ENCODE data around the gene ZDHHC14. TPM values are rescaled to one million over a fixed set of nuclear protein-coding genes. Genes with fewer than 3 reads are reported as not detected.

Gene ZDHHC14
- total and polyA plus RNA-seq, 2 experiments from 2014 or later: 3.0 to 7.4 TPM

- no peaks in the 10 kb centered on the region; the same call in 2 of the 3 replicates for H3K9me3 Mint-ChIP-seq
- peaks cover 14% of the 10 kb centered on the region for H3F3A ChIP-seq (replicated peaks; ENCODE audit: low read depth)
- no peak overlapping the region for H3K4me3 ChIP-seq
- no peaks in the 10 kb centered on the region for H3K36me3 ChIP-seq (ENCODE audit: insufficient read depth)
- no peak overlapping the region for H2AFZ ChIP-seq
- TF ChIP-seq STAT1 (IDR thresholded peaks at IDR 0.05; ENCODE audit: unreplicated experiment): no peak
- peaks cover 7% of the 10 kb centered on the region for H3K27me3 Mint-ChIP-seq (ENCODE audit: insufficient read depth, low read depth, poor library complexity)
- H4K20me1 ChIP-seq (replicated peaks; ENCODE audit: insufficient read depth): no peaks in the 10 kb centered on the region
- ATAC-seq (no peak), DNase-seq (ENCODE audit: low spot score) (no peak)
- no peak overlapping the region for H3K27ac Mint-ChIP-seq
- no peaks in the 10 kb centered on the region for H3K79me2 ChIP-seq (replicated peaks; ENCODE audit: insufficient read depth)
- no peaks in the 10 kb centered on the region; the same call in 2 of the 3 replicates for H3K36me3 Mint-ChIP-seq (ENCODE audit: low read depth)
- H3K4me2 ChIP-seq: no peak overlapping the region; the same call in 1 of the 2 replicates
- peaks cover 66% of the 10 kb centered on the region for H3K4me1 Mint-ChIP-seq
- H3K4me1 ChIP-seq (ENCODE audit: insufficient read depth): peaks cover 42% of the 10 kb centered on the region
- H3K27me3 ChIP-seq (ENCODE audit: insufficient read depth): no peaks in the 10 kb centered on the region
- no peak overlapping the region for H3K27ac ChIP-seq (ENCODE audit: low read depth)
- H3K9me2 ChIP-seq (ENCODE audit: insufficient read depth): peaks cover 8% of the 10 kb centered on the region
- no peak overlapping the region for H3K4me3 Mint-ChIP-seq
Measured at GRCh38 chr6:157554747-157555146, 173.8 kb downstream of the ZDHHC14 start.

DNA sequence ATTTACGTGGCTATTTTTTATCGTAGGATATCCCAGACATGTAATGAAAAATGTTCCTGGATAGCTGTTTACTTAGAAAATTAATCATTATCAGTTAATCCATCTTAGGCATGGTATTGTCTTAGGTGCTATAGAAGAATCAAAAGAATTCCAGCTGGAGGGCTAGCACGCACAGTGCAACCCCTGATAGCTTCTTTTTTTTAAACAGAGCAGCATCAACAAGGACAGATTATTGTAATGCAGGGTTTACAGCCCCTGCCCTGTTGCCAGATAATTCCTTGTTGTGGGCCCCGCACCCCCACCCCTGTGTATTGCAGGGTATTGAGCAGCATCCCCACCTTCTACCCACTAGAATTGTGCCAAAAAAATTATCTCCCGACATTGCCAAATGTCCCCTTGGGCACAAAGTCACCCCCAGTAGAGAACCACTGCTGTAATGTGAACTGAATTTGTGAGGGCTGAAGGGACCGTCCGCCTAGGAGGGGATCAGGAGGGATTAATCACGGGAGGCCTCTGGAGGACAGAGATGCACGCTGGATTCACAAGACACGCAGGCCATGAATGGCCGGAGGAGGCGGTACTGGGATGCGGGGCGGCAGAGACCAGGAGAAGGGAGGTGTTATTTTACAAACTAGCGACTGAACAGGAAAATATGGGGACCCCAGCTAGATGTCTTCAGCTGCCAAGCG is 174.6 kb downstream of the ZDHHC14 start:
- H3K4me3 Mint-ChIP-seq: no peak overlapping the region
- H3K27me3 Mint-ChIP-seq (ENCODE audit: insufficient read depth, low read depth, poor library complexity): peaks cover 6% of the 10 kb centered on the region
- Histone ChIP-seq H3K9me2 (ENCODE audit: insufficient read depth) (peaks cover 7% of the 10 kb centered on the region), H3K79me2 (replicated peaks; ENCODE audit: insufficient read depth) (no peaks in the 10 kb centered on the region), H3K27me3 (ENCODE audit: insufficient read depth) (no peaks in the 10 kb centered on the region), H3K4me3 (no peak overlapping the region), H2AFZ (peak overlapping the region; percentile 66; the same call in 1 of the 2 replicates), H3K4me1 (ENCODE audit: insufficient read depth) (peaks cover 42% of the 10 kb centered on the region), H3K4me2 (no peak overlapping the region), H4K20me1 (replicated peaks; ENCODE audit: insufficient read depth) (no peaks in the 10 kb centered on the region), H3K36me3 (ENCODE audit: insufficient read depth) (no peaks in the 10 kb centered on the region), H3K27ac (ENCODE audit: low read depth) (no peak overlapping the region), H3F3A (replicated peaks; ENCODE audit: low read depth) (peaks cover 14% of the 10 kb centered on the region)
- peak overlapping the region; percentile 11; the same call in 1 of the 2 replicates for H3K27ac Mint-ChIP-seq
- ATAC-seq: no peak
- no peaks in the 10 kb centered on the region; the same call in 2 of the 3 replicates for H3K9me3 Mint-ChIP-seq
- peaks cover 64% of the 10 kb centered on the region for H3K4me1 Mint-ChIP-seq
- DNase-seq (ENCODE audit: low spot score): no peak
- H3K36me3 Mint-ChIP-seq (ENCODE audit: low read depth): no peaks in the 10 kb centered on the region; the same call in 2 of the 3 replicates
- TF ChIP-seq NANOG (IDR thresholded peaks at IDR 0.05; ENCODE audit: borderline replicate concordance) (no peak), CREB1 (CRISPR knock-in tag; IDR thresholded peaks at IDR 0.05; ENCODE audit: low read depth) (no peak), CTCF (conservative IDR thresholded peaks at IDR 0.05; ENCODE audit: low read depth in 2 of 2) (no peak), STAT1 (IDR thresholded peaks at IDR 0.05; ENCODE audit: unreplicated experiment) (no peak)
- TF ChIP-seq, protein P1, sequence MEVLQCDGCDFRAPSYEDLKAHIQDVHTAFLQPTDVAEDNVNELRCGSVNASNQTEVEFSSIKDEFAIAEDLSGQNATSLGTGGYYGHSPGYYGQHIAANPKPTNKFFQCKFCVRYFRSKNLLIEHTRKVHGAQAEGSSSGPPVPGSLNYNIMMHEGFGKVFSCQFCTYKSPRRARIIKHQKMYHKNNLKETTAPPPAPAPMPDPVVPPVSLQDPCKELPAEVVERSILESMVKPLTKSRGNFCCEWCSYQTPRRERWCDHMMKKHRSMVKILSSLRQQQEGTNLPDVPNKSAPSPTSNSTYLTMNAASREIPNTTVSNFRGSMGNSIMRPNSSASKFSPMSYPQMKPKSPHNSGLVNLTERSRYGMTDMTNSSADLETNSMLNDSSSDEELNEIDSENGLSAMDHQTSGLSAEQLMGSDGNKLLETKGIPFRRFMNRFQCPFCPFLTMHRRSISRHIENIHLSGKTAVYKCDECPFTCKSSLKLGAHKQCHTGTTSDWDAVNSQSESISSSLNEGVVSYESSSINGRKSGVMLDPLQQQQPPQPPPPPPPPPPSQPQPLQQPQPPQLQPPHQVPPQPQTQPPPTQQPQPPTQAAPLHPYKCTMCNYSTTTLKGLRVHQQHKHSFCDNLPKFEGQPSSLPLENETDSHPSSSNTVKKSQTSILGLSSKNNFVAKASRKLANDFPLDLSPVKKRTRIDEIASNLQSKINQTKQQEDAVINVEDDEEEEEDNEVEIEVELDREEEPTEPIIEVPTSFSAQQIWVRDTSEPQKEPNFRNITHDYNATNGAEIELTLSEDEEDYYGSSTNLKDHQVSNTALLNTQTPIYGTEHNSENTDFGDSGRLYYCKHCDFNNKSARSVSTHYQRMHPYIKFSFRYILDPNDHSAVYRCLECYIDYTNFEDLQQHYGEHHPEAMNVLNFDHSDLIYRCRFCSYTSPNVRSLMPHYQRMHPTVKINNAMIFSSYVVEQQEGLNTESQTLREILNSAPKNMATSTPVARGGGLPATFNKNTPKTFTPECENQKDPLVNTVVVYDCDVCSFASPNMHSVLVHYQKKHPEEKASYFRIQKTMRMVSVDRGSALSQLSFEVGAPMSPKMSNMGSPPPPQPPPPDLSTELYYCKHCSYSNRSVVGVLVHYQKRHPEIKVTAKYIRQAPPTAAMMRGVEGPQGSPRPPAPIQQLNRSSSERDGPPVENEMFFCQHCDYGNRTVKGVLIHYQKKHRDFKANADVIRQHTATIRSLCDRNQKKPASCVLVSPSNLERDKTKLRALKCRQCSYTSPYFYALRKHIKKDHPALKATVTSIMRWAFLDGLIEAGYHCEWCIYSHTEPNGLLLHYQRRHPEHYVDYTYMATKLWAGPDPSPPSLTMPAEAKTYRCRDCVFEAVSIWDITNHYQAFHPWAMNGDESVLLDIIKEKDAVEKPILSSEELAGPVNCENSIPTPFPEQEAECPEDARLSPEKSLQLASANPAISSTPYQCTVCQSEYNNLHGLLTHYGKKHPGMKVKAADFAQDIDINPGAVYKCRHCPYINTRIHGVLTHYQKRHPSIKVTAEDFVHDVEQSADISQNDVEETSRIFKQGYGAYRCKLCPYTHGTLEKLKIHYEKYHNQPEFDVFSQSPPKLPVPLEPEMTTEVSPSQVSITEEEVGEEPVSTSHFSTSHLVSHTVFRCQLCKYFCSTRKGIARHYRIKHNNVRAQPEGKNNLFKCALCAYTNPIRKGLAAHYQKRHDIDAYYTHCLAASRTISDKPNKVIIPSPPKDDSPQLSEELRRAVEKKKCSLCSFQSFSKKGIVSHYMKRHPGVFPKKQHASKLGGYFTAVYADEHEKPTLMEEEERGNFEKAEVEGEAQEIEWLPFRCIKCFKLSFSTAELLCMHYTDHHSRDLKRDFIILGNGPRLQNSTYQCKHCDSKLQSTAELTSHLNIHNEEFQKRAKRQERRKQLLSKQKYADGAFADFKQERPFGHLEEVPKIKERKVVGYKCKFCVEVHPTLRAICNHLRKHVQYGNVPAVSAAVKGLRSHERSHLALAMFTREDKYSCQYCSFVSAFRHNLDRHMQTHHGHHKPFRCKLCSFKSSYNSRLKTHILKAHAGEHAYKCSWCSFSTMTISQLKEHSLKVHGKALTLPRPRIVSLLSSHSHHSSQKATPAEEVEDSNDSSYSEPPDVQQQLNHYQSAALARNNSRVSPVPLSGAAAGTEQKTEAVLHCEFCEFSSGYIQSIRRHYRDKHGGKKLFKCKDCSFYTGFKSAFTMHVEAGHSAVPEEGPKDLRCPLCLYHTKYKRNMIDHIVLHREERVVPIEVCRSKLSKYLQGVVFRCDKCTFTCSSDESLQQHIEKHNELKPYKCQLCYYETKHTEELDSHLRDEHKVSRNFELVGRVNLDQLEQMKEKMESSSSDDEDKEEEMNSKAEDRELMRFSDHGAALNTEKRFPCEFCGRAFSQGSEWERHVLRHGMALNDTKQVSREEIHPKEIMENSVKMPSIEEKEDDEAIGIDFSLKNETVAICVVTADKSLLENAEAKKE (CRISPR knock-in tag; IDR thresholded peaks at IDR 0.05): no peak
- TF ChIP-seq, protein P2, sequence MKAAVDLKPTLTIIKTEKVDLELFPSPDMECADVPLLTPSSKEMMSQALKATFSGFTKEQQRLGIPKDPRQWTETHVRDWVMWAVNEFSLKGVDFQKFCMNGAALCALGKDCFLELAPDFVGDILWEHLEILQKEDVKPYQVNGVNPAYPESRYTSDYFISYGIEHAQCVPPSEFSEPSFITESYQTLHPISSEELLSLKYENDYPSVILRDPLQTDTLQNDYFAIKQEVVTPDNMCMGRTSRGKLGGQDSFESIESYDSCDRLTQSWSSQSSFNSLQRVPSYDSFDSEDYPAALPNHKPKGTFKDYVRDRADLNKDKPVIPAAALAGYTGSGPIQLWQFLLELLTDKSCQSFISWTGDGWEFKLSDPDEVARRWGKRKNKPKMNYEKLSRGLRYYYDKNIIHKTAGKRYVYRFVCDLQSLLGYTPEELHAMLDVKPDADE (IDR thresholded peaks at IDR 0.05): no peak
- TF ChIP-seq, protein P3, sequence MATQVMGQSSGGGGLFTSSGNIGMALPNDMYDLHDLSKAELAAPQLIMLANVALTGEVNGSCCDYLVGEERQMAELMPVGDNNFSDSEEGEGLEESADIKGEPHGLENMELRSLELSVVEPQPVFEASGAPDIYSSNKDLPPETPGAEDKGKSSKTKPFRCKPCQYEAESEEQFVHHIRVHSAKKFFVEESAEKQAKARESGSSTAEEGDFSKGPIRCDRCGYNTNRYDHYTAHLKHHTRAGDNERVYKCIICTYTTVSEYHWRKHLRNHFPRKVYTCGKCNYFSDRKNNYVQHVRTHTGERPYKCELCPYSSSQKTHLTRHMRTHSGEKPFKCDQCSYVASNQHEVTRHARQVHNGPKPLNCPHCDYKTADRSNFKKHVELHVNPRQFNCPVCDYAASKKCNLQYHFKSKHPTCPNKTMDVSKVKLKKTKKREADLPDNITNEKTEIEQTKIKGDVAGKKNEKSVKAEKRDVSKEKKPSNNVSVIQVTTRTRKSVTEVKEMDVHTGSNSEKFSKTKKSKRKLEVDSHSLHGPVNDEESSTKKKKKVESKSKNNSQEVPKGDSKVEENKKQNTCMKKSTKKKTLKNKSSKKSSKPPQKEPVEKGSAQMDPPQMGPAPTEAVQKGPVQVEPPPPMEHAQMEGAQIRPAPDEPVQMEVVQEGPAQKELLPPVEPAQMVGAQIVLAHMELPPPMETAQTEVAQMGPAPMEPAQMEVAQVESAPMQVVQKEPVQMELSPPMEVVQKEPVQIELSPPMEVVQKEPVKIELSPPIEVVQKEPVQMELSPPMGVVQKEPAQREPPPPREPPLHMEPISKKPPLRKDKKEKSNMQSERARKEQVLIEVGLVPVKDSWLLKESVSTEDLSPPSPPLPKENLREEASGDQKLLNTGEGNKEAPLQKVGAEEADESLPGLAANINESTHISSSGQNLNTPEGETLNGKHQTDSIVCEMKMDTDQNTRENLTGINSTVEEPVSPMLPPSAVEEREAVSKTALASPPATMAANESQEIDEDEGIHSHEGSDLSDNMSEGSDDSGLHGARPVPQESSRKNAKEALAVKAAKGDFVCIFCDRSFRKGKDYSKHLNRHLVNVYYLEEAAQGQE (IDR thresholded peaks at IDR 0.05; ENCODE audit: unreplicated experiment): no peak
